GM18519 (cell line): Measurements from ENCODE around the gene LEF1.
"Not testable (repeated sequence)": the region's sequence is repeated elsewhere in the genome, so short reads cannot be mapped to it uniquely, and the experiment has no call there.

Source experiments
- ATAC-seq: cut with Tn5 transposase; IDR thresholded peaks from one replicate; pipeline ENCODE4 v1.9.1; 2021; ENCODE audit warnings: mild to moderate bottlenecking, moderate library complexity; ENCODE audit not compliant: unreplicated experiment, low FRiP score

The LEF1 gene

DNA sequence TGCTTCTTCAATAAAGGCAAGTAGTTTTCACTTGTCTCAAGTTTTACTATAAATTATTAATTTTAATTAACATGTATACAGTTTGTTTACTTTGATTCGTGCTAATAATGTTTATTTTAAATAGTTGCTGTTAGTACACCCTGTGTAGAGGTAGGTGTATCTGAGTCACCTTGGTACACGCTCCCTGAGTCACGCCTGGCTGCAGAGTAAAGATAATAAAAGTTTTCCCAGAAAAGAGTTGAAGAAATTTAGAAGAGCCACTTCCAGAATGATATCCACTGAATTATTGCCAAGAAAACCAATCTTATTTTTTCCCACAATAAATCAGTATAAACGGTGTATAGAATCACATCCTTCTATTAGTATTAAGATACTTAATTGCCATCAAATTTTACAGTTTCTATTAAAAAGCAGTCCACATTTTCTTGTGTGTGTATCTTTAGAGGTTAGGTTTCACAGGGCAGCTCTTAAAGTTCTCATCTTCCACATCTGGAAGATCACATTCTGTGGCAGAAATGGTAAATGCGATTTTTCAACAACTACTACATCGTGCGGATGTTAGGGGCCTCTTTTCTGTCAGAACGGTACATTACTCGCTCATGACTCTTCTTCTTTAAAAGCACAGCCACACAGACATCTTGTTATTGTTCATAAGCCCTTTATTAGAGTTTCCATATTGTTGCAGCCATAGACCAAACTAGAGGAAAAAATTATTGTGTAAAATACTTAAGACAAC is 123.6 kb downstream of the LEF1 start:
- ATAC-seq, result no peak

- no peak for ATAC-seq
These were observed 125.2 kb downstream of the LEF1 start for GRCh38 chr4:108043526-108043925.

- ATAC-seq, result no peak
These were observed 125.8 kb downstream of the LEF1 start for GRCh38 chr4:108042927-108043326.

DNA sequence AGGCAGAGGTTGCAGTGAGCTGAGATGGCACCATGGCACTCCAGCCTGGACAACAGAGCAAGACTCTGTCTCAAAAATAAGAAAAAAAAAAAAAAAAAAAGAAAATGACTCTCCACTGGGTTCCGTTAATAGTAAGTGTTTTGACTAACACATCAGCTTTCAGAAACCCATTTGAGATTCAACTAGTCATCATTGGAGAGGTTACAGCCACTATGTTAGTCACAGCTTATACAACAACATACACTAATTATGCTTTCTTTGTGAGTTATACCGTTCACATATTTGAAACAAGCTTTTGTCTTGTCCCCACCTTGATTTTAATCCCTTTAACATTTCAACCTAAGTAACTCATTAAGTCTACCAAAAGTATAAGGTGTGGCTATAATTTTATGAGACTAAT is 130.8 kb downstream of the LEF1 start:
- no peak for ATAC-seq

DNA sequence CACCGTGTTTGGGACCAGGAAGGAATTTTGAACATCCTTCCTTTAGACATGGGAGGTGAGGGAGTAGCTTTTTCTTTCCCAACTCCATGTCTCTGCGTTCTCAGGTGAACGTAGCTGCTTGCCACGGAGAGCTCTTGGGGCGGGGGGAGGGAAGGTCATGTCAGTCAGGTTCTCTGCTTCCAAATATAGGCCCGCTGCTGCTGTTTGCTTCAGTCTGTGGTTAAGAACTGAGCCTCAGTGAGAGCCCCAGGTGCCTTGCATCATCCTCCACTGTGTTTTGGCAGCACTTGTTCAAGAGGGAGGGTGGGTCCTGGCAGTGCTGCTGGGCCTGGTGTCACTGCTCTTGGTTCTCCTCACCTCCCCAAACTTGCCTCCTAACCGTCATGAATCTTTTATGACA is 132.5 kb downstream of the LEF1 start:
- peak; percentile 78 for ATAC-seq

DNA sequence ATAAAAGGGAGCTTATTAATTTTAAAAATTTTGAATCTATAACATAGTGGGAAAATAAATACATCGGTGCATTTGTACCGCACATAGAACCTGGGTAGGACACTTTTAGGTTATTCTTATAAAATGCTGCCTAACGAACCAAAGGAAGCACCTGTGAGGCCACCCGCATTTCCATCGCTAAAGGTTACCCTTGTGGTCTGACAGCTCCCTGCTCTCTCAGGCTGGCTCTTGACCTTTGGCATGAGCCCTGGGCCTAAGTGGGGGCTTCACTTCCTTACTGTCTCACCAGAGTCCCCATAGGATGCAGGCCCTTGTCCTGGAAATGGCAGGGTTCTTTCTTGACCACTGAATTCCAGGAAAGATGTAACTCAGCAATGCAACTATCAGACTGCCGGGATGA is 133.0 kb downstream of the LEF1 start:
- no peak for ATAC-seq

DNA sequence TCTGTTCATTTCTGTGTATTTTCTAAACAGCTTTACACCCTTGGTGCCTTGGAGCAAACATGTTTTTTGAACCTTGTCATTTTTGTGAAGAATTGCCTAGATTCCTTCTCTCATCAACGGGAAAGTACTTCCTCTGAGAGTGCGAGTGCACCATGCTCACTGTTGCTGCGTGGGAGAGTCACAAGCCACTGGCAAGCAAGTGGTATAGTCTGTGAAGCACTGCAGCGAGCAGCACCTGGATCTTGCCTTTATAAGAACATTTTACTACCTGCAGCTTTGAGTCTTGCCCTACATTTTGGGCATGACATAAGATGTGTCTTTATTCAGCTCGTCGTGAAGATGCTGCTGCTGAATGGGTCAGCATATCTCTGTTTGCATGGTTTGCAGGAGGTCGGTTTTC is 134.2 kb downstream of the LEF1 start:
- no peak for ATAC-seq

DNA sequence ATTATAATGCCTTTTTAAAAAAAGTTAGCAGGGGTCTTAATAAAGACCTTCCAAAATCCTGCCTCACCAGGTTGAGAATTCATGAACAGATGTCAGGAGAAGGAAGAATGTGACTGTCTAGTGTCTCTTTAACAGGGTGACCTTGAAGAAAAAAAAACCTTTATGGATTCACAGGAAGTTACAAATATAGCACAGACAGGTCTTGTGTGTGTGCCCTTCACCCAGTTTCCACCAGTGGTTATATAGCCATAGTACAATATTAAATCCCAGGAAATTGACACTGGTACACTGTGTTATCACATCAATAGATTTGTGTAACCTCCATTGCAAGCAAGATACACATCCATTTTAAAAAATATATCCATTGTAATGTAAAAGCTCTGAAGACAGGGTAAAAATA is 135.4 kb downstream of the LEF1 start:
- no peak for ATAC-seq

GRCh38 chr4:108031427-108032083 is 137.2 kb downstream of the LEF1 start:
- no peak for ATAC-seq

- ATAC-seq, result peak; percentile 93
These were observed 138.4 kb downstream of the LEF1 start for GRCh38 chr4:108030332-108030731.

- ATAC-seq, result no peak
These were observed 139.0 kb downstream of the LEF1 start for GRCh38 chr4:108029731-108030130.

- ATAC-seq, result no peak
These were observed 139.6 kb downstream of the LEF1 start for GRCh38 chr4:108029016-108029720.

DNA sequence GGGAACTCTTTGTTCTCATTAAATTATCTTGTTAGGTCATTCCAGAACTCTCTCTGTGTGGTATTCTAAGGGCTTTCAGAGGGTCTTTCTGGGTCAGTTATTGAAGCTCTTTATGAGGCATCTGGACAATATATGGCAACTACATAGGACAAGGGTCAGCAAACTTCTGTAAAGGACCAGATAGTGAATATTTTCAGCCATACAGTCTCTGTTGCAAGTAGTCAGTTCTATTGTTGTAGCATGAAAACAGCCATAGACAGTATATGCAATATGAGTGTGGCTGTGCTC is 143.9 kb downstream of the LEF1 start:
- ATAC-seq, result no peak

DNA sequence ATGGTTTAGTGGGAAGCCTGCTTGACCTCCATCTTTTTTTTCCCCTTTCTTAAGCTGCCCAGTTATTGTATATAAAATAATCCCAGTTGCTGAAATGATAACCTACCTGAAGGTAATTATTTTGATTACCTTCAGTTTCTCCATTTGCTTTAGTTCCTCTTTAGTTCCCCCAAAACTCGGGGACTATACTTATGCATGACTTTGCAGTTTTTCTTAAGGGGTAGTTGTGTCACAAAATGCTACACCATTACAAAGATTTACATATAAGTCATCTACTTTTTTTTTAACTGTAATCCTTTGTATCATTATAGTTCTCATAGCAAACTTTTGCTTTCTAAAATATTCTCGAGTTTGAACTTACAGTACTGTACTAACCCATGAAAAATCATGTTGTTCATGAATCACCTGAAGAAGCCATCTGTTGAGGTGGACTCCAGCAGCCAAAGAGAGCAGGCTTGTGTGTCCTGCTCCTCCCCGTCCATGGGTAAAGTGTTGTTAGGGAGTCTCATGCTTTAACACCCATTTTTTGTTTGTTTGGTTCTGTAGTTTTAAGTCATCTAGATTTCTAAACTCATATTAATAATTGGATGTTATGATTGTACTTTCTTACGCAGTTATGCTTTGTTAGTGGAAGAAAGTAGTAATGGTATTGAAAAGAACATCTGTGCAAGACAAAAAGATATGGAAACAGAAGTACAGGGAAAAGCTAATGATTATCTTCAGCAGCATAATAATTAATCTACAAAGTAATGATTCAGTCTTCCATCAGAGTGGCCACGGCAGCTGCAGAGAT is 144.5 kb downstream of the LEF1 start:
- ATAC-seq, result no peak

DNA sequence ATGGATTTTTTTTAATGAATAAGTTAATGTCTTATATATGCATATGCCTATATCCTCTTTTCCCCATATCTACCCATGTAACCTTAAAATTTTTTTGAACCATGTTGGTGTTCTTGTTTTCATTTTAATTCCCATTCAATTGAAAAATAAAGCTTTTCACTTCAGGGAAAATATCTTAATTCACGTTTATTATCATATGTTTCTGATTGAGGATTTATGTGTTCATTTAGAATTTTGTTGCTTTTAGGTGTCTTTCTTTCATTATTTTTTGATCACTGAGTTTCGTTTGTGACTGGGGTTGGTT is 149.9 kb downstream of the LEF1 start:
- no peak for ATAC-seq

GRCh38 chr4:108018040-108018883 is 150.5 kb downstream of the LEF1 start:
- ATAC-seq, result no peak

- ATAC-seq, result no peak
These were observed 154.8 kb downstream of the LEF1 start for GRCh38 chr4:108013955-108014354.

- ATAC-seq, result no peak
These were observed 155.4 kb downstream of the LEF1 start for GRCh38 chr4:108013327-108013726.

- not testable (repeated sequence) for ATAC-seq
These were observed 156.3 kb downstream of the LEF1 start for GRCh38 chr4:108012382-108012781.

- no peak for ATAC-seq
These were observed 158.6 kb downstream of the LEF1 start for GRCh38 chr4:108010167-108010566.
